Measurements from ENCODE around the gene KRT72. TPM values are rescaled to one million over a fixed set of nuclear protein-coding genes. Genes with fewer than 3 reads are reported as not detected.

Gene KRT72
- total RNA-seq, 2 donors from 2014 or later: 0.25 TPM; not detected in 1

GRCh38 chr12:52646613-52647012, 45.4 kb upstream of the KRT72 start:
- no peaks in the 10 kb centered on the region for H3K9me3 ChIP-seq
- peaks cover 4% of the 10 kb centered on the region for H3K4me1 ChIP-seq
- intact Hi-C loops (cut with DNase I): no loop called here
- TF ChIP-seq CTCF (IDR thresholded peaks at IDR 0.05): no peak
- H3K27me3 ChIP-seq: no peaks in the 10 kb centered on the region
- H3K36me3 ChIP-seq: no peaks in the 10 kb centered on the region
- DNase-seq: peak; percentile 13
- H3K9ac ChIP-seq (ENCODE audit: low read depth in 2 of 2, low read length in 2 of 2): no peak overlapping the region
- no peak overlapping the region for H3K4me3 ChIP-seq
- no peak overlapping the region for H3K27ac ChIP-seq

- intact Hi-C loops (cut with DNase I): no loop called here
- no peak overlapping the region for H3K27ac ChIP-seq
- TF ChIP-seq CTCF (IDR thresholded peaks at IDR 0.05): no peak
- peaks cover 4% of the 10 kb centered on the region for H3K4me1 ChIP-seq
- no peak overlapping the region for H3K9ac ChIP-seq (ENCODE audit: low read depth in 2 of 2, low read length in 2 of 2)
- H3K4me3 ChIP-seq: no peak overlapping the region
- DNase-seq: peak; percentile 18
- H3K9me3 ChIP-seq: no peaks in the 10 kb centered on the region
- no peaks in the 10 kb centered on the region for H3K27me3 ChIP-seq
- H3K36me3 ChIP-seq: no peaks in the 10 kb centered on the region
These were observed 44.7 kb upstream of the KRT72 start for GRCh38 chr12:52645982-52646381.

DNA sequence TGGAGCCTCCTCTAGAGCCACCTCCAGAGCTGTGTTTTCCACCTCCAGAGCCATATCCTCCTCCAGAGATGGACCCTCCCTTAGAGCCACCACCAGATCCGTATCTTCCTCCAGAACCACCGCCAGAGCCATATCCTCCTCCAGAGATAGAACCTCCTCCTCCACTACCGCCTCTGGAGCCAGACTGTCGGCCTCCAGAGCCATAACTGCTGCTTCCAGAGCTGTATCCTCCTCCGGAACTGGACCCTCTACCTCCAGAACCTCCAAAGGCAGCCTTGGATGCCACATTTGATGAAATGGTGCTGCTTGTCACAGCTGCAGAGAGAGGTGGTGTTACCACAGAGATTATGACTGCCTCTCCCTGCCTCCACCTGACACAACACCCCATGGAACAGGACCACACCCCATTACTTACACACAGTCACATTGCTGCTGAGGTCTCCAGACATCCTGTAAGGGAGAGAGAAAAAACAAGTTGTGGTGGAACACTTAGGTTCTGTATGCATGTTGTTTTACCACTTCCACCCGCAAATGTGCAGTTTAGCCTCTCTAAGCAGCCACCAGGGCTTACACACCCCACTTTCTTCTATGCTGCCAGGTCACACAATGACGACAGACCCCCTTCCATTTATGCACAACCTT, 44.0 kb upstream of the KRT72 start:
- no peak overlapping the region for H3K9ac ChIP-seq (ENCODE audit: low read depth in 2 of 2, low read length in 2 of 2)
- intact Hi-C loops (cut with DNase I): no loop called here
- H3K27ac ChIP-seq: no peak overlapping the region
- H3K4me1 ChIP-seq: peaks cover 2% of the 10 kb centered on the region
- H3K27me3 ChIP-seq: no peaks in the 10 kb centered on the region
- H3K4me3 ChIP-seq: no peak overlapping the region
- H3K36me3 ChIP-seq: no peaks in the 10 kb centered on the region
- H3K9me3 ChIP-seq: no peaks in the 10 kb centered on the region
- no peak for TF ChIP-seq CTCF (IDR thresholded peaks at IDR 0.05)
- peak; percentile 18 for DNase-seq

GRCh38 chr12:52644078-52644415, 42.8 kb upstream of the KRT72 start:
- H3K27ac ChIP-seq: no peak overlapping the region
- H3K4me3 ChIP-seq: no peak overlapping the region
- intact Hi-C loops (cut with DNase I): no loop called here
- H3K9me3 ChIP-seq: no peaks in the 10 kb centered on the region
- no peak overlapping the region for H3K9ac ChIP-seq (ENCODE audit: low read depth in 2 of 2, low read length in 2 of 2)
- H3K4me1 ChIP-seq: no peaks in the 10 kb centered on the region
- no peaks in the 10 kb centered on the region for H3K27me3 ChIP-seq
- peak; percentile 10 for DNase-seq
- H3K36me3 ChIP-seq: no peaks in the 10 kb centered on the region
- TF ChIP-seq CTCF (IDR thresholded peaks at IDR 0.05): no peak

- DNase-seq: peak; percentile 9
These were observed 42.2 kb upstream of the KRT72 start for GRCh38 chr12:52643233-52644077.

More at GRCh38 chr12:52643233-52644077, 42.2 kb upstream of the KRT72 start:
- Histone ChIP-seq H3K9ac (ENCODE audit: low read depth in 2 of 2, low read length in 2 of 2) (no peak overlapping the region), H3K4me3 (no peak overlapping the region), H3K4me1 (no peaks in the 10 kb centered on the region), H3K27me3 (no peaks in the 10 kb centered on the region), H3K9me3 (no peaks in the 10 kb centered on the region), H3K36me3 (no peaks in the 10 kb centered on the region), H3K27ac (no peak overlapping the region)
- TF ChIP-seq CTCF (IDR thresholded peaks at IDR 0.05): no peak
- intact Hi-C loops (cut with DNase I): no loop called here
